Activated B cell treated with CpG ODN at 0.5 μM for 24 hours (primary cell): ENCODE results near the gene LRCH1. TPM values are rescaled to one million over a fixed set of nuclear protein-coding genes. Genes with fewer than 3 reads are reported as not detected.

Experiments
- ATAC-seq: fragments of 200-7000 bp; cut with Tn5 transposase; one replicate; pipeline ENCODE4 v1.10.0; 2021; ENCODE audit warnings: low read depth, mild to moderate bottlenecking, moderate library complexity
- CTCF ChIA-PET: fragments of 350-600 bp; sonication (Branson Sonifier 250); formaldehyde crosslinking; loops from one replicate; lab custom pipeline; 2021; ENCODE audit warnings: antibody characterized with exemption; lab: Charles Lee
- POLR2A ChIA-PET: fragments of 350-600 bp; sonication (Branson Sonifier 250); formaldehyde crosslinking; loops from one replicate; lab custom pipeline; 2021; ENCODE audit warnings: antibody characterized with exemption; lab: Charles Lee
- DNase-seq: peaks from one replicate; pipeline ENCODE4 v3.0.0; 2022
- H3K27ac Mint-ChIP-seq: one replicate; pipeline ENCODE4 v1.8.0; 2020; ENCODE audit warnings: mixed read lengths
- H3K27me3 Mint-ChIP-seq: one replicate; pipeline ENCODE4 v1.8.0; 2021; ENCODE audit warnings: mixed read lengths
- H3K36me3 Mint-ChIP-seq: one replicate; pipeline ENCODE4 v1.8.0; 2021; ENCODE audit warnings: low read depth, mixed read lengths
- H3K4me1 Mint-ChIP-seq: one replicate; pipeline ENCODE4 v1.8.0; 2021; ENCODE audit warnings: mixed read lengths
- H3K4me3 Mint-ChIP-seq: one replicate; pipeline ENCODE4 v1.8.0; 2020; ENCODE audit warnings: mild to moderate bottlenecking, mixed read lengths
- H3K9me3 Mint-ChIP-seq: one replicate; pipeline ENCODE4 v1.8.0; 2020; ENCODE audit warnings: mixed read lengths
- intact Hi-C: fragments of 100-400 bp; cut with micrococcal nuclease; formaldehyde crosslinking; loops from one replicate; pipeline ENCODE4 v1.15.1; 2024
- total RNA-seq: library from RNA; stranded (reverse); gene quantifications from 2 replicates; pipeline ENCODE4 v1.2.3, GENCODE V29; 2022
- TF ChIP-seq, protein P1 (sequence below): fragments of 200-600 bp; IDR thresholded peaks from one replicate; pipeline ENCODE4 v1.8.0; 2022; ENCODE audit warnings: antibody characterized with exemption, mild to moderate bottlenecking

LRCH1 gene
- total RNA-seq, 1 donor from 2014 or later, result 46.3 TPM

DNA sequence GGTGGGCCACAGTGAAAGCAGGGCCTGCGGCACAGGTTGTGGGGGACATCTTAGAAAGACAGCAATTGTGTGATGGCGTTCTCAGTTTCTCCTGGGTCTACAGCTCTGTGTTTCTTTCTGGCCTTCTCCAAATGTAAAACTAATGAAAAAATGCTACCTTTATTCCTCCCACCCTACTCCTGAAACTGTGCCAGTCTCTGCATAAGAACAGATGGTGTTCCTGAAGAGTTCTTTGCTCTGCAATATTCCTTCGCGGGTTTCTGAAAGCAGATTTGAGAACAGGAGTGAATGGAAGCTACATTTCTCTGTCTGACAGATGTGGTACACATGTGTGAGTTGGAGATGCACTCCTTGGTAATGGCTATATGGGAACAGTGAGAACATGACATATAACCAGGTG lies 18.0 kb upstream of the LRCH1 start:
- no peak for ATAC-seq
- H3K36me3 Mint-ChIP-seq, result no peaks in the 10 kb centered on the region
- intact Hi-C loops, result no loop called here
- H3K4me1 Mint-ChIP-seq, result no peaks in the 10 kb centered on the region
- H3K4me3 Mint-ChIP-seq, result no peak overlapping the region
- no peak for DNase-seq
- TF ChIP-seq, protein P1, sequence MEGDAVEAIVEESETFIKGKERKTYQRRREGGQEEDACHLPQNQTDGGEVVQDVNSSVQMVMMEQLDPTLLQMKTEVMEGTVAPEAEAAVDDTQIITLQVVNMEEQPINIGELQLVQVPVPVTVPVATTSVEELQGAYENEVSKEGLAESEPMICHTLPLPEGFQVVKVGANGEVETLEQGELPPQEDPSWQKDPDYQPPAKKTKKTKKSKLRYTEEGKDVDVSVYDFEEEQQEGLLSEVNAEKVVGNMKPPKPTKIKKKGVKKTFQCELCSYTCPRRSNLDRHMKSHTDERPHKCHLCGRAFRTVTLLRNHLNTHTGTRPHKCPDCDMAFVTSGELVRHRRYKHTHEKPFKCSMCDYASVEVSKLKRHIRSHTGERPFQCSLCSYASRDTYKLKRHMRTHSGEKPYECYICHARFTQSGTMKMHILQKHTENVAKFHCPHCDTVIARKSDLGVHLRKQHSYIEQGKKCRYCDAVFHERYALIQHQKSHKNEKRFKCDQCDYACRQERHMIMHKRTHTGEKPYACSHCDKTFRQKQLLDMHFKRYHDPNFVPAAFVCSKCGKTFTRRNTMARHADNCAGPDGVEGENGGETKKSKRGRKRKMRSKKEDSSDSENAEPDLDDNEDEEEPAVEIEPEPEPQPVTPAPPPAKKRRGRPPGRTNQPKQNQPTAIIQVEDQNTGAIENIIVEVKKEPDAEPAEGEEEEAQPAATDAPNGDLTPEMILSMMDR, result no peak
- ChIA-PET POLR2A (no interaction called here), CTCF (interaction anchor here (1.1 kb wide), 1 partner anchor 17 kb away, joined by 4 read pairs; no protein-coding TSS in a partner anchor)
- H3K9me3 Mint-ChIP-seq, result no peaks in the 10 kb centered on the region
- H3K27ac Mint-ChIP-seq, result no peak overlapping the region
- H3K27me3 Mint-ChIP-seq, result no peaks in the 10 kb centered on the region

- DNase-seq, result no peak
Observed at GRCh38 chr13:46535825-46536224, 17.1 kb upstream of the LRCH1 start.

GRCh38 chr13:46536341-46536740 lies 16.6 kb upstream of the LRCH1 start:
- Mint-ChIP-seq H3K36me3 (no peaks in the 10 kb centered on the region), H3K4me3 (no peak overlapping the region), H3K27me3 (no peaks in the 10 kb centered on the region), H3K9me3 (no peaks in the 10 kb centered on the region), H3K27ac (no peak overlapping the region), H3K4me1 (no peaks in the 10 kb centered on the region)
- DNase-seq (no peak), ATAC-seq (no peak)
- intact Hi-C loops, result no loop called here
- TF ChIP-seq, protein P1, result no peak
- ChIA-PET CTCF (interaction anchor here (1.1 kb wide), 1 partner anchor 16 kb away, joined by 4 read pairs; no protein-coding TSS in a partner anchor), POLR2A (no interaction called here)

More at GRCh38 chr13:46535825-46536224, 17.1 kb upstream of the LRCH1 start:
- ATAC-seq, result no peak
- TF ChIP-seq, protein P1, result no peak
- Mint-ChIP-seq H3K4me3 (no peak overlapping the region), H3K27ac (no peak overlapping the region), H3K4me1 (no peaks in the 10 kb centered on the region), H3K27me3 (no peaks in the 10 kb centered on the region), H3K9me3 (no peaks in the 10 kb centered on the region), H3K36me3 (no peaks in the 10 kb centered on the region)
- intact Hi-C loops, result no loop called here
- CTCF ChIA-PET, result interaction anchor here (1.1 kb wide), 1 partner anchor 16 kb away, joined by 4 read pairs; no protein-coding TSS in a partner anchor
- POLR2A ChIA-PET, result no interaction called here

DNA sequence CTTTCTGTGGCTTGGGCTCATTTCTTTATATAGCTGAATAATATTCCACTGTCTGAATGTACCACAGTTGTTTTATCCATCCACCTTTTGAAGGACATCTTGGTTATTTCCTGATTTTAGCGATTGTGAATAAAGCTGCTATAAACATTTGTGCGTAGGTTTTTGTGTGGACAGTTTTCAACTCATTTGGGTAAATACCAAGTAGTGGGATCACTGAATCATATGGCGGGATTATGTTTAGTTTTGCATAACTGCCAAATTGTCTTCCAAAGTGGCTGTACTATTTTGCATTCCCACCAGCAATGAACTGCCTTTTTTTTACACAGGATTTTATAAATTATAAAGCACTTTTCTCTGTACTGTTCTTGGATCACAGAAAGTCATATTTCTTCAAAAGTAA lies 13.7 kb upstream of the LRCH1 start:
- ChIA-PET CTCF (no interaction called here), POLR2A (no interaction called here)
- TF ChIP-seq, protein P1, result no peak
- intact Hi-C loops, result no loop called here
- Mint-ChIP-seq H3K27ac (no peak overlapping the region), H3K4me3 (no peak overlapping the region), H3K27me3 (no peaks in the 10 kb centered on the region), H3K4me1 (peaks cover 4% of the 10 kb centered on the region), H3K9me3 (no peaks in the 10 kb centered on the region), H3K36me3 (no peaks in the 10 kb centered on the region)
- DNase-seq, result no peak
- ATAC-seq, result no peak

DNA sequence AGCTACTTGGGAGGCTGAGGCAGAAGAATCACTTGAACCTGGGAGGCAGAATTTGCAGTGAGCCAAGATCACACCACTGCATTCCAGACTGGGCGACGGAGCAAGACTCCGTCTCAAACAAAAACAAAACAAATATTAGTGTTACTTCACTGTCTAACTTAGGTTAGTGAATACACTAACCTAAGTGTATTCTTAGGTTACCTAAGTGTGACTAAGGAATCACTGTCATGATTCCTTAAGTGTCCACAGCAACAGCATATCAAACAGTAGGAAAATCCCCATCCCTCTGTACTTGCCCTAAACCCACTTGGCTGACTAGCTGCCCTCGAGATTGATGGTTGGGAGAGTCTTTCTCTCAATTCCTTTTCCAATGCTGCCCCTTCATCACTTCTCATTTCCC lies 11.8 kb upstream of the LRCH1 start:
- Mint-ChIP-seq H3K4me1 (peaks cover 4% of the 10 kb centered on the region), H3K9me3 (no peaks in the 10 kb centered on the region), H3K27ac (no peak overlapping the region), H3K4me3 (no peak overlapping the region), H3K27me3 (no peaks in the 10 kb centered on the region), H3K36me3 (no peaks in the 10 kb centered on the region)
- DNase-seq (no peak), ATAC-seq (no peak)
- ChIA-PET POLR2A (no interaction called here), CTCF (no interaction called here)
- TF ChIP-seq, protein P1, result no peak
- intact Hi-C loops, result no loop called here
